Loucy (cell line): Measurements from ENCODE around the gene CELSR1.

Experiments
- H2AFZ ChIP-seq: fragments of 200-600 bp; sonication (generic); 2 replicates; pipeline ENCODE4 v1.6.0; 2016; ENCODE audit warnings: antibody characterized with exemption, mild to moderate bottlenecking, low read length, moderate library complexity
- H3F3A ChIP-seq: fragments of 200-600 bp; 2 replicates; pipeline ENCODE4 v1.6.0; 2016; ENCODE audit warnings: antibody characterized with exemption, low read depth, mild to moderate bottlenecking
- H3K27me3 ChIP-seq: fragments of 200-600 bp; sonication (generic); 2 replicates; pipeline ENCODE4 v1.6.1; 2014; ENCODE audit warnings: low read length, mild to moderate bottlenecking; ENCODE audit not compliant: insufficient read depth, poor library complexity, severe bottlenecking
- H3K36me3 ChIP-seq: fragments of 200-600 bp; sonication (generic); 2 replicates; pipeline ENCODE4 v1.6.1; 2016; ENCODE audit warnings: low read length; ENCODE audit not compliant: insufficient read depth
- H3K4me1 ChIP-seq: fragments of 200-600 bp; sonication (generic); 2 replicates; pipeline ENCODE4 v1.5.1; 2014; ENCODE audit warnings: low read length, mild to moderate bottlenecking; ENCODE audit not compliant: insufficient read depth, poor library complexity, severe bottlenecking
- H3K4me2 ChIP-seq: fragments of 200-600 bp; sonication (generic); 2 replicates; pipeline ENCODE4 v1.6.0; 2014; ENCODE audit warnings: antibody characterized with exemption, low read length, low read depth, mild to moderate bottlenecking; ENCODE audit not compliant: poor library complexity, severe bottlenecking
- H3K4me3 ChIP-seq: fragments of 200-600 bp; sonication (generic); 2 replicates; pipeline ENCODE4 v1.5.1; 2014; ENCODE audit warnings: low read length, mild to moderate bottlenecking, mixed read lengths; ENCODE audit not compliant: poor library complexity, severe bottlenecking
- H3K79me2 ChIP-seq: fragments of 200-600 bp; sonication (generic); 2 replicates; pipeline ENCODE4 v1.6.1; 2014; ENCODE audit warnings: low read length; ENCODE audit not compliant: insufficient read depth
- H3K9ac ChIP-seq: fragments of 200-600 bp; sonication (generic); 2 replicates; pipeline ENCODE4 v1.6.0; 2014; ENCODE audit warnings: mild to moderate bottlenecking, low read depth, low read length, moderate library complexity; ENCODE audit not compliant: poor library complexity, severe bottlenecking
- H3K9me2 ChIP-seq: fragments of 200-600 bp; sonication (generic); replicated peaks from 2 replicates; pipeline ENCODE4 v1.6.1; 2016; ENCODE audit warnings: low read depth, low read length, mixed read lengths
- H3K9me3 ChIP-seq: fragments of 200-600 bp; sonication (generic); 2 replicates; pipeline ENCODE4 v1.6.1; 2014; ENCODE audit warnings: mild to moderate bottlenecking, antibody characterized with exemption, low read length, low read depth; ENCODE audit not compliant: insufficient read depth
- H4K20me1 ChIP-seq: fragments of 200-600 bp; sonication (generic); 2 replicates; pipeline ENCODE4 v1.6.0; 2014; ENCODE audit warnings: antibody characterized with exemption, low read length, mild to moderate bottlenecking; ENCODE audit not compliant: insufficient read depth, poor library complexity, severe bottlenecking
- EZH2phosphoT487 ChIP-seq: fragments of 200-600 bp; IDR thresholded peaks from 2 replicates; pipeline ENCODE4 v1.6.1; 2018; ENCODE audit warnings: antibody characterized with exemption, mild to moderate bottlenecking, moderate library complexity, borderline replicate concordance
- TF ChIP-seq, protein P1 (sequence below): fragments of 200-600 bp; sonication (generic); conservative IDR thresholded peaks from 2 replicates; pipeline ENCODE4 v1.5.1; 2014; ENCODE audit warnings: mild to moderate bottlenecking, antibody characterized with exemption, low read length

The CELSR1 gene

DNA sequence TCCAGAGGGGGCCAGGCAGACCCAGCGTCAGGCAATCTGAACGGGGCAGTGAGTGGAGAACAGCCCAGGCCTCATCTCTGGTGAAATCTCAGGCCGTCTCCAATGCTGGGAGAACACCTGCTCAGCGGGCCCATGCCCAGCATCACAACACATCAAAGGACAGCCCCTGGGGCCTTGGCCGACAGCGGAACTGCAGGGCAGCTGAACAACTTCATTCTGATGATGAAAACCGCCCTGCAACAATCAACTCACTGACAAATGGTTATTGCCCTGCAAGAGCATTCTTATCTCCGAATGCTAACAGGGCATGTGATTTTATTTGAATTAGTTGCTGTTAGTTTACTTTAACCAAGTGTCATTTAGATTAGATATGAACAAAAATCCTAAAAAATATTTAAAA lies 14.6 kb downstream of the CELSR1 start:
- H3K27me3 ChIP-seq: no peaks in the 10 kb centered on the region
- H3K4me1 ChIP-seq: no peaks in the 10 kb centered on the region
- TF ChIP-seq, protein P1, sequence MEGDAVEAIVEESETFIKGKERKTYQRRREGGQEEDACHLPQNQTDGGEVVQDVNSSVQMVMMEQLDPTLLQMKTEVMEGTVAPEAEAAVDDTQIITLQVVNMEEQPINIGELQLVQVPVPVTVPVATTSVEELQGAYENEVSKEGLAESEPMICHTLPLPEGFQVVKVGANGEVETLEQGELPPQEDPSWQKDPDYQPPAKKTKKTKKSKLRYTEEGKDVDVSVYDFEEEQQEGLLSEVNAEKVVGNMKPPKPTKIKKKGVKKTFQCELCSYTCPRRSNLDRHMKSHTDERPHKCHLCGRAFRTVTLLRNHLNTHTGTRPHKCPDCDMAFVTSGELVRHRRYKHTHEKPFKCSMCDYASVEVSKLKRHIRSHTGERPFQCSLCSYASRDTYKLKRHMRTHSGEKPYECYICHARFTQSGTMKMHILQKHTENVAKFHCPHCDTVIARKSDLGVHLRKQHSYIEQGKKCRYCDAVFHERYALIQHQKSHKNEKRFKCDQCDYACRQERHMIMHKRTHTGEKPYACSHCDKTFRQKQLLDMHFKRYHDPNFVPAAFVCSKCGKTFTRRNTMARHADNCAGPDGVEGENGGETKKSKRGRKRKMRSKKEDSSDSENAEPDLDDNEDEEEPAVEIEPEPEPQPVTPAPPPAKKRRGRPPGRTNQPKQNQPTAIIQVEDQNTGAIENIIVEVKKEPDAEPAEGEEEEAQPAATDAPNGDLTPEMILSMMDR: no peak
- no peak for TF ChIP-seq EZH2phosphoT487
- no peaks in the 10 kb centered on the region for H3K36me3 ChIP-seq
- no peaks in the 10 kb centered on the region for H4K20me1 ChIP-seq
- H3K4me3 ChIP-seq: no peak overlapping the region
- H3K9ac ChIP-seq: no peak overlapping the region
- no peaks in the 10 kb centered on the region for H3K9me2 ChIP-seq
- H2AFZ ChIP-seq: no peak overlapping the region
- no peaks in the 10 kb centered on the region for H3F3A ChIP-seq
- H3K79me2 ChIP-seq: no peaks in the 10 kb centered on the region
- H3K4me2 ChIP-seq: no peak overlapping the region
- no peaks in the 10 kb centered on the region for H3K9me3 ChIP-seq

DNA sequence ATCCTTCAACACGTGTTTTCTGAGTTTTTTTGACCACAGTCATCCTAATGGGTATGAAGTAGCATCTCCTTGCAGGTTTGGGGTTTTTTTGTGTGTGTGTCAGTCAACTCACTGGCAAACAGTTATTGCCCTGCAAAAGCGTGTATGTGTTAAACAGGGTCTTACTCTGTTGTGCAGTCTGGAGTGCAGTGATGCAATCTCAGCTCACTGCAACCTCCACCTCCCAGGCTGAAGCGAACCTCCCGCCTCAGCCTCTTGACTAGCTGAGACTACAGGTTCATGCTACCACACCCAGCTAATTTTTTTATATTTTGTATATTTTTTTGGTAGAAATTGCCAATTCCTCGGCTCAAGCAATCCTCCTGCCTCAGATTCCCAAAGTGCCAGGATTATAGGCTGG lies 15.4 kb downstream of the CELSR1 start:
- no peaks in the 10 kb centered on the region for H3K27me3 ChIP-seq
- TF ChIP-seq, protein P1: no peak
- TF ChIP-seq EZH2phosphoT487: no peak

DNA sequence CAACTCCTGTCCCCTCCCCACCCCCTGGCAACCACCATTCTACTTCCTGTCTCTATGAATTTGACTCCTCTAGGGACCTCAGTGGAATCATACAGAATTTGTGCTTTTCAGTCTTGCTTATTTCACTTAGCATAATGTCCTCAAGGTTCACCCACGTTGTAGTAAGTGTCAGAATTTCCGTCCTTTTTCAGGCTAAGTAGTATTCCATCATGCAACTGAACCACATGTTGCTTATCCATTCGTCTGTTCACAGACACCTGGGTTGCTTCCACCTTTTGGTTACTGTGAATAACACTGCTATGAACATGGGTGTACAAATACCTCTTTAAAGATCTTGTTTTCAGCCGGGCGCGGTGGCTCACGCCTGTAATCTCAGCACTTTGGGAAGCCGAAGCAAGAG lies 16.5 kb downstream of the CELSR1 start:
- H3K4me1 ChIP-seq: no peaks in the 10 kb centered on the region
- no peaks in the 10 kb centered on the region for H3K36me3 ChIP-seq
- no peaks in the 10 kb centered on the region for H3F3A ChIP-seq
- TF ChIP-seq, protein P1: no peak
- no peak for TF ChIP-seq EZH2phosphoT487
- H3K4me2 ChIP-seq: no peak overlapping the region
- no peaks in the 10 kb centered on the region for H3K79me2 ChIP-seq
- H2AFZ ChIP-seq: no peak overlapping the region
- no peak overlapping the region for H3K9ac ChIP-seq
- H4K20me1 ChIP-seq: no peaks in the 10 kb centered on the region
- H3K27me3 ChIP-seq: no peaks in the 10 kb centered on the region
- H3K9me2 ChIP-seq: no peaks in the 10 kb centered on the region
- H3K4me3 ChIP-seq: no peak overlapping the region
- H3K9me3 ChIP-seq: no peaks in the 10 kb centered on the region

More for the DNA sequence above, 15.4 kb downstream of the CELSR1 start:
- Histone ChIP-seq H3F3A (no peaks in the 10 kb centered on the region), H3K9me2 (no peaks in the 10 kb centered on the region), H3K9ac (no peak overlapping the region), H3K36me3 (no peaks in the 10 kb centered on the region), H3K4me2 (no peak overlapping the region), H3K9me3 (no peaks in the 10 kb centered on the region), H3K4me1 (no peaks in the 10 kb centered on the region), H4K20me1 (no peaks in the 10 kb centered on the region), H3K4me3 (no peak overlapping the region), H3K79me2 (no peaks in the 10 kb centered on the region), H2AFZ (no peak overlapping the region)
